Urothelium cell line (cell line): ENCODE results near the gene ZNF536.
"Not testable (repeated sequence)": the region's sequence is repeated elsewhere in the genome, so short reads cannot be mapped to it uniquely, and the experiment has no call there.

Experiments
- DNase-seq: peaks from one replicate; pipeline ENCODE4 v3.0.0; 2011; ENCODE audit warnings: low spot score, mixed read lengths
- FAIRE-seq: peaks from 2 replicates; lab custom pipeline; 2011; peaks lifted over from hg19 to GRCh38; lab: Jason Lieb, UNC

The ZNF536 gene

GRCh38 chr19:30443531-30444252, 71.5 kb downstream of the ZNF536 start:
- FAIRE-seq = no peak

DNA sequence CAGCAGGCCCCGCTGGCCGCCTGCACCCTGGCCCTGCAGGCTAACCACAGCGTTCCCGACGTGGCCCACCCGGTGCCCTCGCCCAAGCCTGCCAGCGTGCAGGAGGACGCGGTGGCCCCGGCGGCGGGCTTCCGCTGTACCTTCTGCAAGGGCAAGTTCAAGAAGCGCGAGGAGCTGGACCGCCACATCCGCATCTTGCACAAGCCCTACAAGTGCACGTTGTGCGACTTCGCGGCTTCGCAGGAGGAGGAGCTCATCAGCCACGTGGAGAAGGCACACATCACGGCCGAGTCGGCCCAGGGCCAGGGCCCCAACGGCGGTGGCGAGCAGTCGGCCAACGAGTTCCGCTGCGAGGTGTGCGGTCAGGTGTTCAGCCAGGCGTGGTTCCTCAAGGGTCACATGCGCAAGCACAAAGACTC, 72.1 kb downstream of the ZNF536 start:
- DNase-seq (no peak), FAIRE-seq (no peak)

More at GRCh38 chr19:30443531-30444252, 71.5 kb downstream of the ZNF536 start:
- no peak for DNase-seq

- DNase-seq (no peak), FAIRE-seq (no peak)
Observed at GRCh38 chr19:30444686-30445232, 72.6 kb downstream of the ZNF536 start.

DNA sequence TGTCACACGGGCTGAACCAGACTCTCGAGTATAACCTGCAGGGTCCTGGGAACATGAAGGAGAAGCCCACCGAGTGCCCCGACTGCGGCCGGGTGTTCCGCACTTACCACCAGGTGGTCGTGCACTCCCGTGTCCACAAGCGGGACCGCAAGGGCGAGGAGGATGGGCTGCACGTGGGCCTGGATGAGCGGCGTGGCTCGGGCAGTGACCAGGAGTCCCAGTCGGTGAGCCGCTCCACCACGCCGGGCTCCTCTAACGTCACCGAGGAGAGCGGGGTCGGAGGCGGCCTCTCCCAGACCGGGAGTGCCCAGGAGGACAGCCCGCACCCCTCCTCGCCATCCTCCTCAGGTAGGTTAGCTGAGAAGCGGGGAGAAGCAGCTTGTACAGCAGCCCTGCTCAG, 73.2 kb downstream of the ZNF536 start:
- DNase-seq = no peak
- FAIRE-seq = no peak

GRCh38 chr19:30446120-30446519, 73.9 kb downstream of the ZNF536 start:
- FAIRE-seq, DNase-seq: not testable (repeated sequence)

- FAIRE-seq = no peak
- peak; percentile 53 for DNase-seq
Observed at GRCh38 chr19:30446850-30447552, 74.8 kb downstream of the ZNF536 start.

DNA sequence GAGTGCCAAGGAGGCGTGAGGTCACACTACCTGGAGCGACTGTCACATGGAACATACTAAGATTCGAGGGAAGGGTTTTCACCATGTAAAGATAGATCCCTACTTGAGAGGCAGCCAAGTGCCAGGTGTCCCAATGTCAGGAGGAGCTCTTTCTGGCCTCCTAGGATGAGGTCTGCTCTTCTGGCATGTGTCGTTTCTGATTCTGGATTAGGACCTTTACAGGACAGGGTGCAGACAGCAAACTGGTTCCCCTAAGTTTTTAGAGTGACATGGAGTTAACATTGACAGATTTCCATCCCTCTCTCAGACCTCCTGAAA, 75.3 kb downstream of the ZNF536 start:
- FAIRE-seq = no peak

DNA sequence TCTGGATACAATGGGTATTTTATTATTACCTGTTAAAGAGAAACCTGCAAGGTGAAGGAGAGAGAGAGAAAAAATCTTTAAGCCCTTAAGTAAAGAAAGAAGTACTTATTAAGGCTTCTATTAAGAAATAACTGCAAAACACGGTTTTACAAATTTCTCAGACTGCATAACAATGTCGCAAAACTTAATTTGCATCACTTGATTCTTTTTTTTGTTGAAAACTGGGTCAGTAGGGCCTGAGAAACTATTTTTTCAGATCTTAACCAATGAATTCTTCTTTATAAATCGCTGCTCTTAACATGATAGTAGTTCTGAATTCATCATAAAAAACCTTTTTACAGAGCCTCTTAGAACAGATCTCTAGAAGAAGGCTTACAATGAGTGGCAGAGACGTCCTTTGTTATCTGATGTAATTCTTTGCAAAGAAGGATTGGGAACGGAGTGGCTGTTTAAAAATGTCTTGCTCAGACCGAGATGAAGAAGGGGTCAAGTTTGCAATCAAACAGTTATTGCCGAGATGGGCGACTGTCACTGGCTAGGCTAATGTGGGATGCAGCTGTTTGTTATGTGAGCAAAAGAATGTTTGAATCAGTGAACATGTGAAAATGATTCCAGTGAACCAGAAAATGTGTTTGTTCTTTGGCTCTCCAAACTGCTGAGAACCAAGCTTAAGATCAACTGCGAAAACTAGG, 76.3 kb downstream of the ZNF536 start:
- DNase-seq = no peak
- FAIRE-seq = no peak

More for the DNA sequence above, 75.3 kb downstream of the ZNF536 start:
- no peak for DNase-seq

DNA sequence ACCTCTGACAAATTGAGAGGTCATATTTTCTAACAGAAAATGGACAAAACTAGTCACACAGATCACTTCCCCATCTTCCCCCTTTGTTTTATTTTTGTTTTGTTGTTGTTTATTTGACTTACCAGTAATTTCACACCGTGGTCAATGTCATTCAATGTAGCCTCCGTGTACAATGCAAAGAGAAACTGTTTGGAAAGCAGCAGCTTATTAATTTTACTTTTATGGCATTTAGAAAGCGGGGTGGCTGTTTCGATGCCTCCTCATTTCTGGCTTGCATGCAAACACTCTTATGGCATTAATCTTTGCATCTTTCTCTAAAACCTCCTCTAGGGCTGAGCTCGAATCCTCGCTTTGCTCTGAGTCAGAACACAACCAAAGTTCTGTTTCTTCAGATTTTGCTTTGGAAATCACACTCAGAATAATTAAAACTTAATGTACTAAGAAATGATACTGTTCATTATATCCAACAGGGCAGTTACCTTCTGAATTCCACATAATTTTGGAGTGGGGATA, 77.0 kb downstream of the ZNF536 start:
- FAIRE-seq (no peak), DNase-seq (no peak)

- DNase-seq (no peak), FAIRE-seq (no peak)
Observed at GRCh38 chr19:30449673-30450072, 77.5 kb downstream of the ZNF536 start.

DNA sequence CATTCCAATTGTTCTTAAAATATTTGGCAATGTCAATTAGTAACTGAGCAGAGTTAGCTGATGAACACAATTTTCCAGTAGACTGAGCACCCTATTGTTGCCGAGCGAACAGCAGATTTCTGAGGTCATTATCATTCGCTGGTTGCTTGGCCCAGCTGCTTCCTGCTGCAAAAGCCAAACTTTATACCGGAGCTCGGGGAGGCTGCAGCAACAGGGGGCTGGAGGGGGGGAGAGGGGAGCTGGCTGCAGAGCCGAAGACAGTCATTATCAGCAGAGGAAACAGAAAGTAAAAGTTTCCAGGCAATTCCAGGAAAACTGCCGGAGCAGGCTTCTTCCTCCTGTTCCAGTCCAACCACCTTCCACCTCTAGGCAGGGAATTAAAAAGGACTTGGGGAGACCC, 77.9 kb downstream of the ZNF536 start:
- no peak for FAIRE-seq
- DNase-seq = peak; percentile 44

DNA sequence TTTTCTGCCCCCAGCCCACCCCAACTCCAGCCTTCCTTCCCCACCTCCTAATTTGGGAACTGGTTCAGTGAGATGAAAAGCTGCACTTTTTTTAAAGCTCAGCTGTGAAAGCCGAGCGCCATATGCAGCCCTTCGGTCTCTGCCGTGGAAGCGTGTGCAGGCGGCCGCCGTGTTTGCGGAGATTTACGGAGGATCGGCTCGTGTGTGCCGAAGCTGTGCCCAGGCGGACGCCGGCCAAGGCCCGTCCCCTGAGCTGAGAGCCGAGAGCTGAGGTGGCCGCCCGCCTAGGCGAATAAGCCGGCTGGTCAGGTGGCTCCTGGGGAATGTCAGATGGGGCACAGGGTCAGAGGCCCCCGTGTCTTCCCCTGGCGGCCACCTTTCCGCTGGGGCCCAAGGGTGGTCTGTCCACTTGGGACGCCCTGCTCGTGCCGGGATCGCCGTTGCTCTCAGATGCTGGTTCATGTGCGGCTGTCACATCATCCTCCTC, 78.7 kb downstream of the ZNF536 start:
- DNase-seq = no peak
- FAIRE-seq = no peak

DNA sequence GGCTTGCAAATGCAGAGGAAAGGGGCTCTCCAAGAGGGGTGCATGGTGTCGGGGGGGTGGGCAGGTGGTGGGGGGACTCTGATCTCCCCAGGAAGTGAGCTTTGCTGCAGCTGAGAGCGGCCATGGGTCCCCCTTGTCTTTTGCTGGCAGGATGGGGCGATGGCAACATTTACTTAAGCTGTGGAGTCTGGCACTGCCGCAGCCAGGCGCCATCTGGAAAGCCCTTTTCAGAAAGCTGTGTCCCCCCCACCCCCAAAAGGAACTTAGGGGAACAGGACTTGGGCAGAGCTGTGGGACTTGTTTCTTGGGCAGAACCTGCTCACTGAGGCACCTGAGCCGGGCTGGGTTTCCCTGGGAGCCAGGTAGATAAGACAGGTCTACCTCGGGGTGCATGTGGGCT, 80.7 kb downstream of the ZNF536 start:
- FAIRE-seq = no peak

DNA sequence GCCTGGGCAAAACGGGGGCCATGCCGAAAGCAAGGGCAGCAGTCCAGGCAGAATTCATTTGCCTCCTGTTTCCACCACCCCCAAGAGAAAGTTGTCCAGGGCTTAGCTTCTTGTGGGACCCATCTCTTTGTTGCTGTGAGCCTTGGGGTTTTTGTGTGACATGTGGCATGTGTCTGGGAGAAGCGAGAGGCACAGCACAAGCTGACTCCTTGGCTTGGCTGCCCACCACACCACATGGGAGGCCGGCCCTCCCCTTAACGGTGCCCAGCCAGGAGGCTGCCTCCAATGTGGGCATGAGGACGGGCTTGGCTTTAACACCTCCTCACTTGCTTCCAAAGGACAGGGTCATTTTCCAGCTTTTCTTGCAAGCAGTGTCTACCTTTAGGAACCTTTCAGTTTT, 81.6 kb downstream of the ZNF536 start:
- FAIRE-seq (no peak), DNase-seq (no peak)

More for the DNA sequence above, 80.7 kb downstream of the ZNF536 start:
- no peak for DNase-seq

DNA sequence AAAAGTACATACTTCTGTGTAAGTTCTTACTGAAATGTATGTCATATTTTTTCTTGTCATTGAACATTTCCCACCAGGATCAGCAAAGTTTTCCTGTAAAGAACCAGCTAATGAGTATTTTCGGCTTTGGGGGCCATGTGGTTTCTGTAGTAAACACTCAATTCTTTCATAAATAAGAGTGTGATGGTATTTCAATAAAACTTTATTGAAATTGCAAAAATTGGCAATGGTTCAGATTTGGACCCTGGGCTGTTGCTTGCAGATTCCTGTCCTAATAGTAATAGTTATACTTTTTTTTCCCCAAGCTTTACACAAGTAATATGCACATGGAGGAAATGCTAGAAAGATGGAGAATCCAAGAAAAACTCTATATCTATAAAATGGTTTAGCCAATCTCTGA, 83.7 kb downstream of the ZNF536 start:
- FAIRE-seq (no peak), DNase-seq (no peak)

GRCh38 chr19:30457484-30457883, 85.3 kb downstream of the ZNF536 start:
- DNase-seq = no peak
- no peak for FAIRE-seq

DNA sequence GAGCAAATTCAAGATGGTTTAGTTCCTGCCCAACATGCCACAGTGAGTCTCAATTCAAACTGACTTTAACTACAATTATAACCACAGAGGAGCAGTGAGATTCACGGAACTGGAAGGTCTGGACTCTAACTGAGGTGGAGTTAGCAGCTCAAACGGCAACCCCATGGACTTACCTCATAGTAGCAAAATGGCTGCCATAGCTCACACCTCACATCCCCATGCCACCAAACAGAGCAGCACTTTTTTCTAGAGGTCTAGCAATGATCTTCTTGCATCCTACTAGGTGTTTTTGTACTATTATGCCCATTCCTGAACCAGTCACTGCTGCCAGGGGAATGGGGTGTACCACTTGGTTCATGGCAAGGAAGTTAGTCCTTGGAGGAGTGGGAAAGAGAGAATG, 87.7 kb downstream of the ZNF536 start:
- DNase-seq = no peak
- FAIRE-seq = no peak

- FAIRE-seq (no peak), DNase-seq (no peak)
Observed at GRCh38 chr19:30464162-30464561, 92.0 kb downstream of the ZNF536 start.

GRCh38 chr19:30466598-30466997, 94.4 kb downstream of the ZNF536 start:
- not testable (repeated sequence) for DNase-seq

GRCh38 chr19:30467239-30467638, 95.1 kb downstream of the ZNF536 start:
- DNase-seq (no peak), FAIRE-seq (no peak)

More at GRCh38 chr19:30466598-30466997, 94.4 kb downstream of the ZNF536 start:
- not testable (repeated sequence) for FAIRE-seq

DNA sequence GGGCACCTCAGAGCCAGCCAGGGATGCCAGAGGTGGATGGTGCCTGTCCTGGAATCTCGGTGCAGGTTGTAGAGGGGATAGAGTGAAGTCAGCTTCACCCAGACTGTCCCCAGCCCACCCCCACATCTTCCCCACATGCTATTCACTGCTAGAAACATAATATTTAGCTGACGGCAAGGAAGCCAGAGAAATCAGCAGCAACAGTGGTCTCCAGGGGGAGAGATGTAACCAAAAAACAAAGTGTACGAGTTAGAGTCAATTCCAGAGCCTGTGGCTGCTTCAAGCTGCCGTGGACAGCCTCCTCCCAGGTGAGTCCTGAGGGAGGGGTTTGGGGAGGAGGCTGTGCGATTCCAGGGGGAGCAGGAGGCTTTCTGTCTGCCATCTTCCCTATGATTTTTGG, 97.6 kb downstream of the ZNF536 start:
- no peak for FAIRE-seq
- no peak for DNase-seq
